HepG2 (cell line): Measurements from ENCODE around the gene TRAF4. TPM values are rescaled to one million over a fixed set of nuclear protein-coding genes. Genes with fewer than 3 reads are reported as not detected.

Experiments
- ATF1 ChIP-seq: IDR thresholded peaks from 2 replicates; pipeline ENCODE4 v1.6.1; 2016; ENCODE audit warnings: mild to moderate bottlenecking, control low read depth
- ATF5 ChIP-seq: sonication (generic); formaldehyde crosslinking; IDR thresholded peaks from 2 replicates; pipeline ENCODE4 v1.4.0; 2020; ENCODE audit warnings: mild to moderate bottlenecking, low read depth, missing genetic modification reagents
- BCL3 ChIP-seq: sonication (generic); formaldehyde crosslinking; IDR thresholded peaks from 2 replicates; pipeline ENCODE4 v1.5.1; 2020; ENCODE audit warnings: mild to moderate bottlenecking, missing genetic modification reagents, moderate library complexity
- BRCA1 ChIP-seq: sonication (generic); formaldehyde crosslinking; IDR thresholded peaks from 2 replicates; pipeline ENCODE4 v1.4.0; 2020; ENCODE audit warnings: missing genetic modification reagents
- ERF ChIP-seq: IDR thresholded peaks from 2 replicates; pipeline ENCODE4 v1.6.1; 2018; ENCODE audit warnings: missing biosample characterization, missing genetic modification reagents
- FOXM1 ChIP-seq: sonication (generic); formaldehyde crosslinking; IDR thresholded peaks from 2 replicates; pipeline ENCODE4 v1.5.0; 2020; ENCODE audit warnings: missing genetic modification reagents
- GTF3A ChIP-seq: sonication (generic); formaldehyde crosslinking; conservative IDR thresholded peaks from 2 replicates; pipeline ENCODE4 v1.4.0; 2020; ENCODE audit warnings: mild to moderate bottlenecking, missing genetic modification reagents
- HIVEP1 ChIP-seq: sonication (generic); formaldehyde crosslinking; IDR thresholded peaks from 2 replicates; pipeline ENCODE4 v1.4.0; 2020; ENCODE audit warnings: mild to moderate bottlenecking, missing genetic modification reagents
- KAT8 ChIP-seq: IDR thresholded peaks from 2 replicates; pipeline ENCODE4 v1.6.1; 2016; ENCODE audit warnings: missing genetic modification reagents, missing compliant biosample characterization
- MIXL1 ChIP-seq: IDR thresholded peaks from 2 replicates; pipeline ENCODE4 v1.6.1; 2016
- NAIF1 ChIP-seq: sonication (generic); formaldehyde crosslinking; IDR thresholded peaks from 2 replicates; pipeline ENCODE4 v1.5.0; 2020; ENCODE audit warnings: mild to moderate bottlenecking, missing genetic modification reagents, borderline replicate concordance
- RAD21 ChIP-seq: fragments of 450-650 bp; formaldehyde crosslinking; IDR thresholded peaks from 2 replicates; pipeline ENCODE4 v1.5.0; 2020; ENCODE audit warnings: mild to moderate bottlenecking
- SP2 ChIP-seq: sonication (generic); formaldehyde crosslinking; IDR thresholded peaks from 2 replicates; pipeline ENCODE4 v1.5.1; 2020; ENCODE audit warnings: mild to moderate bottlenecking, missing genetic modification reagents
- TEF ChIP-seq: sonication (generic); formaldehyde crosslinking; IDR thresholded peaks from 2 replicates; pipeline ENCODE4 v1.5.0; 2020; ENCODE audit warnings: missing genetic modification reagents
- YEATS4 ChIP-seq: sonication (generic); formaldehyde crosslinking; IDR thresholded peaks from 2 replicates; pipeline ENCODE4 v1.4.0; 2020; ENCODE audit warnings: missing genetic modification reagents, borderline replicate concordance
- ZBED4 ChIP-seq: sonication (generic); formaldehyde crosslinking; IDR thresholded peaks from 2 replicates; pipeline ENCODE4 v1.4.0; 2020; ENCODE audit warnings: missing genetic modification reagents, borderline replicate concordance
- ZNF136 ChIP-seq: sonication (generic); formaldehyde crosslinking; IDR thresholded peaks from 2 replicates; pipeline ENCODE4 v1.8.1; 2022; ENCODE audit warnings: low read depth, mild to moderate bottlenecking, moderate library complexity, missing genetic modification reagents
- ZNF230 ChIP-seq: sonication (generic); formaldehyde crosslinking; IDR thresholded peaks from 2 replicates; pipeline ENCODE4 v1.4.0; 2020; ENCODE audit warnings: mild to moderate bottlenecking, missing genetic modification reagents
- ZNF3 ChIP-seq: IDR thresholded peaks from 2 replicates; pipeline ENCODE4 v1.7.0; 2017; ENCODE audit warnings: inconsistent platforms
- ZNF326 ChIP-seq: sonication (generic); formaldehyde crosslinking; IDR thresholded peaks from 2 replicates; pipeline ENCODE4 v1.4.0; 2020; ENCODE audit warnings: missing genetic modification reagents, borderline replicate concordance
- ZNF343 ChIP-seq: sonication (generic); formaldehyde crosslinking; IDR thresholded peaks from 2 replicates; pipeline ENCODE4 v1.4.0; 2020; ENCODE audit warnings: mild to moderate bottlenecking, missing genetic modification reagents
- ZNF557 ChIP-seq: sonication (generic); formaldehyde crosslinking; IDR thresholded peaks from 2 replicates; pipeline ENCODE4 v1.4.0; 2020; ENCODE audit warnings: missing genetic modification reagents
- ZNF572 ChIP-seq: sonication (generic); formaldehyde crosslinking; IDR thresholded peaks from 2 replicates; pipeline ENCODE4 v1.5.1; 2020; ENCODE audit warnings: mild to moderate bottlenecking, missing genetic modification reagents
- ZNF777 ChIP-seq: sonication (generic); formaldehyde crosslinking; IDR thresholded peaks from 2 replicates; pipeline ENCODE4 v1.4.0; 2020; ENCODE audit warnings: missing genetic modification reagents
- ZNF83 ChIP-seq: sonication (generic); formaldehyde crosslinking; IDR thresholded peaks from 2 replicates; pipeline ENCODE4 v1.4.0; 2020; ENCODE audit warnings: missing genetic modification reagents, mild to moderate bottlenecking, borderline replicate concordance
- polyA plus RNA-seq, 8 experiments: library from polyadenylated mRNA; depleted of rRNA in 3 of 8; stranded (reverse) in 7 of 8; unstranded in 1 of 8; fragments of >200 nt; fragmentation: Illumina TruSeq in 4 of 8; extraction: Trizol in 4 of 8; gene quantifications; 2 replicates each; pipeline versions ENCODE4 v1.2.1 to v1.2.3, GENCODE V29; 2011 to 2016; ENCODE audit warnings: low read depth in 4 of 8, missing spikeins in 1 of 8, mixed read lengths in 1 of 8; ENCODE audit not compliant: insufficient read depth in 1 of 8
- total RNA-seq, 5 experiments: library from RNA; depleted of rRNA; stranded (reverse); fragments of >200 nt; fragmentation: Illumina TruSeq; extraction: Trizol; gene quantifications; 2 replicates each; pipeline ENCODE4 v1.2.3, GENCODE V29; 2016; ENCODE audit warnings: low read depth in 1 of 5

The TRAF4 gene
- total and polyA plus RNA-seq, 2 of the 13 experiments (the other 11 are each of a cell fraction or from before 2014, with no cell fraction given), result 86.0 to 89.9 TPM

- TF ChIP-seq BRCA1, result no peak
- 0 out of 2 replicates have a peak, but pooled peaks have one; percentile 41 for TF ChIP-seq ZNF230 (CRISPR knock-in tag)
- TF ChIP-seq ATF1, result no peak
- peak; percentile 40; the same call in 1 of the 2 replicates for TF ChIP-seq ZBED4 (CRISPR knock-in tag)
- no peak for TF ChIP-seq SP2 (CRISPR knock-in tag)
- TF ChIP-seq MIXL1 (CRISPR knock-in tag), result peak; percentile 72
- TF ChIP-seq ZNF83 (CRISPR knock-in tag), result no peak
- no peak for TF ChIP-seq ZNF572
- peak; percentile 87 for TF ChIP-seq KAT8 (CRISPR knock-in tag)
- peak; percentile 99 for TF ChIP-seq ZNF3 (CRISPR knock-in tag)
- TF ChIP-seq BCL3 (CRISPR knock-in tag), result peak; percentile 45; the same call in 1 of the 2 replicates
- TF ChIP-seq HIVEP1 (CRISPR knock-in tag), result peak; percentile 37; the same call in 1 of the 2 replicates
- TF ChIP-seq ZNF326 (CRISPR knock-in tag), result no peak
- TF ChIP-seq ZNF557 (CRISPR knock-in tag), result no peak; the same call in 1 of the 2 replicates
- TF ChIP-seq ERF, result peak; percentile 83
- peak; percentile 60; the same call in 1 of the 2 replicates for TF ChIP-seq YEATS4 (CRISPR knock-in tag)
- no peak for TF ChIP-seq TEF
- TF ChIP-seq GTF3A (CRISPR knock-in tag), result no peak
- TF ChIP-seq FOXM1 (CRISPR knock-in tag), result no peak
- peak; percentile 47; the same call in 1 of the 2 replicates for TF ChIP-seq NAIF1
- peak; percentile 46 for TF ChIP-seq RAD21
- TF ChIP-seq ZNF136 (CRISPR knock-in tag), result 0 out of 2 replicates have a peak, but pooled peaks have one; percentile 43
- peak; percentile 24; the same call in 1 of the 2 replicates for TF ChIP-seq ZNF777 (CRISPR knock-in tag)
- TF ChIP-seq ZNF343, result peak; percentile 43; the same call in 1 of the 2 replicates
- no peak for TF ChIP-seq ATF5 (CRISPR knock-in tag)
Observed at GRCh38 chr17:28698253-28698941, 45.4 kb upstream of the TRAF4 start (continued).
